ENCODE data around the gene RNF20. TPM values are rescaled to one million over a fixed set of nuclear protein-coding genes. Genes with fewer than 3 reads are reported as not detected.
"Not testable (repeated sequence)": the region's sequence is repeated elsewhere in the genome, so short reads cannot be mapped to it uniquely, and the experiment has no call there.

RNF20 gene
- total RNA-seq, 1 experiment from 2014 or later = 21.4 TPM

DNA sequence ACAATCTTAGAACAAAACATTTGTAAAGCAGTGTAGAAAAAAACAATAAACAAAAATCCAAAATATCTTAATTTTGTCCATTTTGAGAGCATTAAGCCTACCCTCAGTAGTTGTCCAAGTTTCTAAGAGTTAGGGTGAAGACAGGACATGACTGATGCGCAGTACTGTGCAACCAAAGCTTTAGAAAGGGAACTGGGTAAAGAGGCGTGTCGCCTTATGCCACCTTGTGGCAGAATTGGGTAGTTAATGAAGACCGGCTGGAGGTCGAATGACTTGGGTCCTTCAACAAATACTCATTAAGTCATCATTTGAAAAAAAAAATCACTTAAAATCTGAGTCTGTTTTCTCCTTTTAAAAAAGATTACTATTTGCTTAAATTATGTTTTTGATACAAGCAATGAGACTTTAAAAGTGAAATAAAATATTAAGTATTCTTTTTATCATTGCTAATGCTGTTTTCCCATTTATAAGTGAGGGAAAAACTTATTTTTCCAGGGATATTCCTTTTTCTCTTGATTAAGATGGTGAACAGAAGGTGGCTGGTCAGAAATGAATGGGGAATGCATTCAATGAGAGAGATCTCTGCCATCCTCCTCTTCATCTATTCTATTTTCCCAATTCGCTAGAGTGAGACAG, 3.5 kb upstream of the RNF20 start:
- in situ Hi-C loops (cut with HindIII; ENCODE audit: low sequenced_read_pairs) = no loop called here
- peak; percentile 87 for DNase-seq (ENCODE audit: low spot score)

DNA sequence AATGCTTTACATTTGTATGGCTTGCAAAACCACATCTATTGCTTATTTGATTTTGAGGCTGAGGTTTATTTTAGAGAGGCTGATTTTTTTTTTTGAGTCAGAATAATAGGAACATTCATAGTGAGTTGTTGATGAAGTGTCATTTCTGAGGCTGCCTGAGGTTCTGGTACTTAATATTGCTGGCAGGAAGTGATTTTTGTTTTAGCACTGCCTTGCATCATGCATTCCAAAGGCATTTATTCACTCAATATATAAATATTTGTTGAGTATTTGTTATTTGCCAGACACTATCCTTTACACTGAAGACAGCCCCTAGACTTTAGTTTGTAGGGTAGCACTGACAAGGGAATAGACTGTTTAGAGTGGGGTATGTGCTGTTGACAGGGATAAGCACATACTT, 2.7 kb downstream of the RNF20 start:
- no peak for DNase-seq (ENCODE audit: low spot score)
- in situ Hi-C loops (cut with HindIII; ENCODE audit: low sequenced_read_pairs) = no loop called here

DNA sequence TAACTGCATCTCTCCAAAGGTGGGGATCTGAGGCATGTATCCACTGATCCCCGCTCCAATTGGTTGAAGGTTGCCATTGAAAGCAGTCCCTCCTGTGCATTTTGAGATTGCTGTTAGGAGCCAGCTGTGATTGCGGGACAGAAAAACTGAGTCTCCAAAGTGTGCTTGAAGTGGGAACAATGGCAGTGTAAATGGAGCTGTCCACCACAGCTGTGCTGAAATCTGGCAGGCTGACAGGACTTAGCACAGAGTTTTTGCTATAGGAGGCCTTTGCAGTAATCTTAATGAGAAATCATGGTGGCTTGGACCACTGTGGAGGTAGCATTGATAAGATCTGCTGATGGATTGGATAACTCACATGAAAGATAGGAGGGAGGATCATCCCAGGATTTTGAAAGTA, 3.3 kb downstream of the RNF20 start:
- DNase-seq (ENCODE audit: low spot score) = no peak
- in situ Hi-C loops (cut with HindIII; ENCODE audit: low sequenced_read_pairs) = no loop called here

DNA sequence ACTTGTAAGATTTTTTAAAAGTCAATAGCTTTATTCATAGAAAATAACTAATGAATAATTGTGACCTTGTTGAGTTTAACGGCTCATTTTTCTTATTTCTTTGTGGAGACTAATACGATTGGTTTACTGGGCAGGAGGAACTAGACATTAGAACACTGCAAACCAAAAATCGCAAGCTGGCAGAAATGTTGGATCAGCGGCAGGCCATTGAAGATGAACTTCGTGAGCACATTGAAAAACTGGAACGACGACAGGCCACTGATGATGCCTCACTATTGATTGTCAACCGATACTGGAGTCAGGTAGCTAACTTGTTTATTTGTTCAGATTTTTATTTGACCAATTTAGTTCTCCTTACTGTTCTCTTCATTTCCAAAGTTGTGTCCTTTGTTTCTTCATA, 6.4 kb downstream of the RNF20 start:
- no peak for DNase-seq (ENCODE audit: low spot score)
- in situ Hi-C loops (cut with HindIII; ENCODE audit: low sequenced_read_pairs) = no loop called here

DNA sequence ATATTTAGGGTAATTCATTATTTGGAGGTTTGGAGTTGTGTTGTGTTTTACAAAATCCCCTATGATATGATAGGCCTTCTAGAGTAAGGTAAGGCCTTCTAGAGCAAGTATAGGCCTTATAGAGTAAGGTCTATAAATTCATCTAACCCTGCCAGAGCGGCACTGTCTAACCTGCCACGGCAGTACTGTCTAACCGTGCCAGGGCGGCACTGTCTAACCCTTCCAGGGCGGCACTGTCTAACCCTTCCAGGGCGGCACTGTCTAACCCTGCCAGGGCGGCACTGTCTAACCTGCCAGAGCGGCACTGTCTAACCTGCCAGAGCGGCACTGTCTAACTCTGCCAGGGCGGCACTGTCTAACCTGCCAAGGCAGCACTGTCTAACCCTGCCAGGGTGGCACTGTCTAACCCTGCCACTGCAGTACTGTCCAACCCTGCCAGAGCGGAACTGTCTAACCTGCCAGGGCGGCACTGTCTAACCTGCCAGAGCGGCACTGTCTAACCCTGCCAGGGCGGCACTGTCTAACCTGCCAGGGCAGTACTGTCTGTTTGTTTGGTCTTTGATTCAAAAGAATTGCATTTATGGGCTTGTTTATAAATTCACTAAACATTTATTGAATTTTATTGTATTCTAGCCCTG, 9.6 kb downstream of the RNF20 start:
- DNase-seq (ENCODE audit: low spot score) = no peak
- in situ Hi-C loops (cut with HindIII; ENCODE audit: low sequenced_read_pairs) = no loop called here

DNA sequence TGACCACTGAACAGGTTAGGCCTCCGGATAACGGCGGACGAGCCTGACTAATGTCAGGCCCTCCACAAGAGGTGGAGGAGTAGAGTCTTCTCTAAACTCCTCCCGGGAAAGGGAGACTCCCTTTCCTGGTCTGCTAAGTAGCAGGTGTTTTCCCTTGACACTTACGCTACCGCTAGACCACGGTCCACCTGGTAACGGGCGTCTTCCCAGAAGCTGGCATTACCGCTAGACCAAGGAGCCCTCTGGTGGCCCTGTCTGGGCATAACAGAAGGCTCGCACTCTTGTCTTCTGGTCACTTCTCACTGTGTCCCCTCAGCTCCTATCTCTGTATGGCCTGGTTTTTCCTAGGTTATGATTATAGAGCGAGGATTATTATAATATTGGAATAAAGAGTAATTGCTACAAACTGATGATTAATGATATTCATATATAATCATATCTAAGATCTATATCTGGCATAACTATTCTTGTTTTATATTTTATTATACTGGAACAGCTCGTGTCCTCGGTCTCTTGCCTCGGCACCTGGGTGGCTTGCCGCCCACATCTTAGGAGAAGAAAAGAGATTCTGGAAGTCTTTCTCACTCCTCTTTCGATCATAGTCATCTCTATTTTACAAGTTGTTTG, 15.9 kb downstream of the RNF20 start:
- peak; percentile 21 for DNase-seq (ENCODE audit: low spot score)
- in situ Hi-C loops (cut with HindIII; ENCODE audit: low sequenced_read_pairs) = not testable (repeated sequence)

DNA sequence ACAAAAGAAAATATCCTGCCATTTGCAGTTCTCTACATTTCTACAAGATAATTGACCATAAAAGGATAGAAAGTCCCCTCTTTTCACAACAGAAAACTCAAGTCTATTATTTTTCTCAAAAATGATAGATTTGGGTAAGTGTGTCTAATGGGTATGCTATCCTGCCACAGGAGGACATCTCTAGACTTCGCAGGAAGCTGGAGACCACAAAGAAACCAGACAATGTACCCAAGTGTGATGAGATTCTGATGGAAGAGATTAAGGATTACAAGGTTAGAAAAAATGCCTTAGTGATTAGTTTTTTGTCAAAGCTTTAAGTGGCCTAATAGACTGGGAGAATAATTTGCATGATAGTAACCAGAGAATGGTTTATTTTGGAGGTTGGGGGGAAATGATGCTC, 28.1 kb downstream of the RNF20 start:
- DNase-seq (ENCODE audit: low spot score) = no peak
- in situ Hi-C loops (cut with HindIII; ENCODE audit: low sequenced_read_pairs) = no loop called here

DNA sequence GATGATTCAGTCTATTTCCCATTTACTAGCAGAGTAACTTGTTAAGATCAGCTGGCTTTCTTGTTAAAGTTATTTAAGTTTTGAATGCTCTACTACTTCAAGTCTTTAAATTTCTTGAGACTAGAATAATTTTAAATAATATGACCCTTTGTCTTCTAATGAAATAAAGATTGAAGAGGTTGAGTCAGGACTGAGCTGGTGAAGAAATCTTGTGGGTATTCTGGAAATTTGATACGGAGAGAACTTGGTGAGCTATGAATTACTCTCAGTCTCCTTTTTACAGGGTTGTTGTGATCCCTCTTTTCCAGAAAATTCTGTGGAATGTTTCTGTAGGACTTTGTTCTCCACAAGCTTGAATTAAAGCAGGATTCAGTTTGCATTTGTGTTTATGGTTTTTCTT, 29.3 kb downstream of the RNF20 start:
- no peak for DNase-seq (ENCODE audit: low spot score)
- in situ Hi-C loops (cut with HindIII; ENCODE audit: low sequenced_read_pairs) = no loop called here

DNA sequence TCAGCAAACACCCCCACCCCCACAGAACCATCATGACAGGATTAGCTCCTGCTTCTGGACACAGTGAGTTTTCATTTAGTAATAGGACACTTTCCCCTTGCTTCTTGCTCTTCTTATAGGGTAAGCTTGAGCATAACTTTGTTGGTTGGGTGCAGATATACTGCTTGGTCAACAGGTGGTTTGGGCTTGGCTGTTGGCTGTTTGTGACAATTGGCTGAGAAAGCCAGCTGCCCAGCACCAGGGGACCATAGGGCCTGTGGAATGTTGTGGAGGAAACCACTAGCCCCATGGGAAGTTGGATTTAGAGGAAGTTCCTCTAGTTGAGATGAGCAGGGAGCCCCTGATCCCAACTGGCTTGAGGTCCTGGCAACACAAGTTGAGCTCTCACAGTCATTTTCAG, 30.6 kb downstream of the RNF20 start:
- in situ Hi-C loops (cut with HindIII; ENCODE audit: low sequenced_read_pairs) = no loop called here
- DNase-seq (ENCODE audit: low spot score) = no peak

DNA sequence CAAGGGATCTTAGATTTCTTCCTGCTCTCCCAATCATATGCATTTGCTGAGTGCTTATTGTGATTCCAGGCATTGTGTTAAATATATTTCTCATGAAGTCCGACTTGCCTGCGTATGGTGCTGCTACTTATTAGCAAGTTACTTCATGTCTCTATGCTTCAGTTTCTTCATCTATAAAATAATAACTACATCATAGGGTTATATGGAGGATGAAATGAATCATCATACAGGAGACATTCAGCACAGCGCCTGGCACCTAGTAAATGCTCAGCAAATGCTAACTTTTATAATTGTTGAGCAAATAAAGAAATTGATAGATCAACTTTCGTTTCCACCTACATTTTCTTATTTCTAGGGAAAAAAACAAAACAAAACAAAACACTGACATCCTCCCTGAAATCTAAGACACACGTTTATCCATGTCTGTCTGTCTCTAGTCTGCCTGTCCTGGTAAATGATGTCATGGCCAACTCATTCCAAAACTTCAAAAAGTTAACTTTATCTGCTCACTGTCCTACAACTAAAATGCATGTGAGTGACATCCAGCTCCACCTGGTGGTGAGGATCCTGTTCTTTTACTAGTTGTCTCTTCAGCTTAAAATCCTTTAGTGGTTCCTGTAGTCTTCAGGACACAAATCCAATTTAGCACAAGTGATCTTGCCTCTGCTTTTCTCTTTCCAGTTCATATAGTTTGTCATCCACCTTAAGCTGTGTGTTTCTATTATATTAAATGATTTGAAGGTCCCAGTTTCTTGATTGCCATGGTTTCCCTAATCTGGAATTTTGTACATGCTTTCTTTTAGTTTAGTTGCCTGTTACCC, 33.5 kb downstream of the RNF20 start:
- in situ Hi-C loops (cut with HindIII; ENCODE audit: low sequenced_read_pairs) = no loop called here

DNA sequence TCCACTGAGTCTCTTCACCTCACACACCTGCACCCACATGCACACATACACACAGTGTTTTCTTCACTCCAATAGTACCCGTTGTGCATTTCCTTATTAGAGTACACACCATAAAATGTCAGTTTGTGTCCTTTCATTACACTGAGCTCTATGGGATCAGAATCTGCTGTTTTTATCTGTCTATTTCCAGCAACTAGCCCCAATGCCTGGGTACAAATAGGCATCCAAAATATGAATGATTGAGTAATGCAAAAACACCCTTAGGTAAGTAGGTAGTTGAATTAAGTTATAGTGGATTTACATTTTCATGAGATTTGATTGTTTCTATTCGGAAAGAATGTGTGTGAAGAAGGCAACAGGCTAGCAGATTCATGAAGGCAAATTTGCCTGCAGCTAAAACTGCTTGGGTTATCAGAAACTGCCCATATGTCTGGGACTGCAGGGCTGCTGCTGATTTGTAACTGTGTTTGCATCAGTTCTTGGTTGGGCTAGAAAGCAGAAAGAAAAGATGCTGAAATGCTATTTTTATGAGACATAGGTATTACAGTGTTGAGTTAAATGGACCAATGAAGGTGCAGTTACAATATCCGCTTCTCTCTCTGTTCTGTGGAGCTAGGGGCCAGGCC, 34.2 kb downstream of the RNF20 start:
- in situ Hi-C loops (cut with HindIII; ENCODE audit: low sequenced_read_pairs) = no loop called here
- no peak for DNase-seq (ENCODE audit: low spot score)

More for the DNA sequence above, 33.5 kb downstream of the RNF20 start:
- DNase-seq (ENCODE audit: low spot score) = peak; percentile 3

DNA sequence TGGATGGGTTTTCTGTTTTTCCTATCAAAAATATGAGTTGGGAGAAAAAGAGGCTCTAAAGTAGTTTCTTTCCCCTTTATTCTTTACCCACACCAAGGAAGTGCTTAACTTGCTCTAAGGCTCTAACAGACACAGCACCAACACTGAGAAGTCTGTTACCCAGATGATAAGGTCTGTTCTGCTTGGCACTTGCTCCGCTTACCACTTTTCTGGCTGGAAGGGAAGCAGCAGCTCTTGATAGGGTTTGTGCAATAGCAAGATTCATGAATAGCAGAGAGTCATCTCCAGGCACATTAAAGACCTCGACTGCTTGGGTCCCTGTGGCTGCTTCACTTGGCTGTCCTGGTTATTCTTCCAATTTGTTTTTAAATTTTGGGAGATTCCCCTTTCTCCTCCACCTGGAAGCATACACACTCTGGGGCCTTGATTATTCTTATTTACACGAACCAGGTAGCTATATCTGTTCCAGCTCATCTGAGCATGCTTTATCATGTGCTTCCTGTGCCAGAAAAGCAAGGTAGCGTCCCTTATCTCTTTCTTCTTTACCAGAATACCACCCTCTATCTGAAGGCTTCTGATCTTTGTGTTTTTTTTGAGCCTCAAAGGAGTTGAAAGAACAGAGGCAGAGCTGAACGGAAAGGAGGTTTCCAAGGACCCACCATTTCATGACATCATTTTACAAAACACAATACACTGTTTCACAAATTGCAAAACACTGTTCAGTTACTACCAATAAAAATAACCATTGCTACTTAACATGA, 36.3 kb downstream of the RNF20 start:
- in situ Hi-C loops (cut with HindIII; ENCODE audit: low sequenced_read_pairs) = no loop called here
- DNase-seq (ENCODE audit: low spot score) = no peak

DNA sequence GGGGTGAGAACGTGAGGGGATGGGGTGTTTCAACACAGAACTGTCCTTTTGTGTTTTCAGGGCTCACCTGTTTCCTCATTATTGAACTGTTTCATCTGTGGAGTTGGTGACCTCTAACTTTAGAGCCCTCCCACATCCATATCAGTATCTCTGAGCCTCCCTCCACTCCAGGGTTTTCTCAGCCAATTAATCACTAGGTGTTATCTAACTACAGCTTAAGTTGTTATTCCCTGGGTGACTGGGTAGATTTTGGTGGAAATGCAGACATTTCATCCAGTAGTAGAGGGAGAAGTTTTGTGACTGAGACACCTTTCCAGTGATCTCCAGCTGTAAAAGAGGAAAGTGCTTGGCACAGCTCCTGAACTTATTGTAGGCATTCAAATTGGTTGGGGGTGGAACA, 37.5 kb downstream of the RNF20 start:
- in situ Hi-C loops (cut with HindIII; ENCODE audit: low sequenced_read_pairs) = no loop called here
- no peak for DNase-seq (ENCODE audit: low spot score)

DNA sequence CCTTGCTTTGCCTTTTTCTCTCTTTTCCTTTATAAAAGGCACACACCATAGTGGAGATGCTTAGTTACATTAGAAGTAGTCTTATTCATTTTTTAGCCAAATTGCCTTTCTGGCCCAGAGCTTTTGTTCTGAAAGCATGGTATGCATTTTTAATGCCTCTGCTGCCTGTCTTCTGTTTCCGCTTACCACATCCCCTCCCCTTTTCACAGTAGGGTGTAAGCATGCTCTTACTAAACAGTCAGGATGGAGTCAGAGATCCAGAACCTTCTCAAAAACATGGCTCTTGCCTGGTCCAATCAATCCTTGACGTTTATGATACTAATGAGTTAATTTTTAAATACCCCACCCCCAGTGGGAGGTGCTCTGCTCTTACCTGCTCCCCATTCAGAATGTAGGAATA, 38.7 kb downstream of the RNF20 start:
- no peak for DNase-seq (ENCODE audit: low spot score)
- in situ Hi-C loops (cut with HindIII; ENCODE audit: low sequenced_read_pairs) = no loop called here

DNA sequence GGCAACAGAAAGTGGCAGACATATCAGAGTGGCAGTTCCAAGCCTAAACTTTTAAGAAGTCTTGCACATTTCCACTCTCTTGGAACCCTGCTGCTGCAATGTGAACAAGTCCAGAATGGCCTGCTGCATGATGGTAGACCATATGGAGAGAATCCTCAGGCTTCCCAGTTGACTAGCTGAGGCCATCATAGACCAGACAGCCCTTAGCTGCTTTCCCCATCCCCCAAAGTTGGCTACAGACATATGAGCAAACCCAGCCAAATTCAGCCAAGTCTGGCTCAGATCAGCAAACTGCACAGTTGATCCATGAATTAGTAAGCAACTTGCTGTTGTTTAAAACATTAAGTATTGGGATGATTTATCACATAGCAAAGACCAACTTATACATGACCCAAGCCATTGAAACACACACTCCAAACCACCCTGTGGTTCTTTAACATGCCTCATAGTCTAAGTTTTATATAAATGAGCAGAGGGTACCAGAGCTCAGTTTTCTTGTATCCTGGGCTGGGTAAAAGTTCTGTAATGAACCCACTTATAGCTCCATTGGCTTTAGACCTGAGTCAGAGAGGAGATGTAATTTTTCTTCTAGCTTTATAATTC, 41.2 kb downstream of the RNF20 start:
- in situ Hi-C loops (cut with HindIII; ENCODE audit: low sequenced_read_pairs) = no loop called here
- DNase-seq (ENCODE audit: low spot score) = peak; percentile 12

DNA sequence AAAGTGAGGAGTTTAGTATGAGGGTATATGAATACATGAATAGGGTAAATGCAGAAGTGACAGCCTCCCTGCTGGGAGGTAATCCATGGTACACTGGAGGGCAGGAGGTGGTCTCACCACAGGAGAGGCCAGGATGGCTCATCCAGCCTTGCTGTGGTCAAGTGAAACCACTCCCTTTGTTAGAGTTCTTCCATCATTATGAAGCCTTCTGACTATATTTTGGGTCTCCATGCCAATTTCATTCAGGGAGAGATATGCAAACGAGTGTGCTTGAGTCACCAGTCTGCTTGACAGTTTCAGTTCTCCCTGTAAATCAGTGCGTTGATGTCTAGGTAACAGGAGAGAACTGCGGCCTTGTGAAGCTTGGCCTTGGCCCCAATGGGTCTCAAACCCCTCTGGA, 44.7 kb downstream of the RNF20 start:
- in situ Hi-C loops (cut with HindIII; ENCODE audit: low sequenced_read_pairs) = no loop called here
- DNase-seq (ENCODE audit: low spot score) = no peak

DNA sequence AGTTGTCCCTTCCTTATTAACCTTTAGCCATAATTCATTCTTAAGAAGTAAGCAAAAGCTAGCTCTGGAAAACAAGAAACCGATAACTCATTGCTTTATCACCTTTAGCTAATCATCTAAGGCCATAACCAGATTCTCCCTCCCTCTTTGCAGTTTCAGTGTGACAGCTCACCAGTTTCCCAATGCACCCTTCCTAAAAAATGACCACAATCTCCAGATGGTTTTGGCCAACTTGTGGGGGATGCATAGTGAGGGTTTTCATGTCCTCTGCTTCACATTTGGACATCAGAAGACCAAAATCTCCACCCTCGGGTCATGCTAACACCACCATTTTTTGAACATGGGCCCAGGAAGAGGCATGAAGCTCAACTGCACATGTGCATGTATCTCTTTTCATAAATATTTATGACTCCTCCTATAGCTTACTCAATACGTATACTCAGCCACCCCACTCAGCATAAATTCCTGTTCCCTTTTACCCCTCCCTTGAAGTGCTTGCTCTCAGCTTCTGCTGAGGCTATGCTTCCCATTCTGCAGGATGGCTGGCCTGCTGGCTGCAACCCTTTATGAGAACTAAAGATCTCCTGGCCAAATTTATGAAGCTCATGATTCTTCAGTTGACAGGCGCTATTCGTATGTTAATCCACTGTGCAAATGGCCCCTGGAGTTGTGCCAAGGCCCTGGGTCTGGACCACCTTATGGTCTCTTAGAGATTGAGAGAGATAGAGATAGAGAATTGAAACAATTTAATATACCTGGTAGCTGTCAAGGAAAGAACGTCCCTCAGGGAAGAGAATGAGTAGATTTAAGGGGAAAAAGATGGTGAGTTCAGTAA, 46.3 kb downstream of the RNF20 start:
- in situ Hi-C loops (cut with HindIII; ENCODE audit: low sequenced_read_pairs) = no loop called here
- DNase-seq (ENCODE audit: low spot score) = no peak

DNA sequence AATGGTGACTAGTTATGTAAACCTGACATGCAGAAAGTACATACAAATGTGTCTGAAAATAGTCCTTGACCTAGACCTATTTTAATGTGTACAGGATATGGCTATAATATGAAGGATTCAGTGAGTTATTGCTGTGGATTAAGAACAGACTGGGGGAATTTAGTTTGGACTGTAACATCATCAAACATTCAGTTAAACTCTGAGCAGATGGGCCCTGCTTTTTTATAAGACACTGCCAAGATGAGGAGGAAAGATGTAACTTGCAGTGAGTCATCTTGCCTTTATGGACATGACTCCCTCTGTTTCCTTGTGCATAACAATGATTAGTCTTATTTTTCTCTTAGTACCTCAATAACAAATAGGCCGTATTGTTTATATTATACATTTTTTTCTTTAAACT, 48.9 kb downstream of the RNF20 start:
- in situ Hi-C loops (cut with HindIII; ENCODE audit: low sequenced_read_pairs) = no loop called here
- DNase-seq (ENCODE audit: low spot score) = no peak

Measured in G401 (cell line).